ENCODE results near the gene DFFA.
"Not testable (repeated sequence)": the region's sequence is repeated elsewhere in the genome, so short reads cannot be mapped to it uniquely, and the experiment has no call there.

The DFFA gene

DNA sequence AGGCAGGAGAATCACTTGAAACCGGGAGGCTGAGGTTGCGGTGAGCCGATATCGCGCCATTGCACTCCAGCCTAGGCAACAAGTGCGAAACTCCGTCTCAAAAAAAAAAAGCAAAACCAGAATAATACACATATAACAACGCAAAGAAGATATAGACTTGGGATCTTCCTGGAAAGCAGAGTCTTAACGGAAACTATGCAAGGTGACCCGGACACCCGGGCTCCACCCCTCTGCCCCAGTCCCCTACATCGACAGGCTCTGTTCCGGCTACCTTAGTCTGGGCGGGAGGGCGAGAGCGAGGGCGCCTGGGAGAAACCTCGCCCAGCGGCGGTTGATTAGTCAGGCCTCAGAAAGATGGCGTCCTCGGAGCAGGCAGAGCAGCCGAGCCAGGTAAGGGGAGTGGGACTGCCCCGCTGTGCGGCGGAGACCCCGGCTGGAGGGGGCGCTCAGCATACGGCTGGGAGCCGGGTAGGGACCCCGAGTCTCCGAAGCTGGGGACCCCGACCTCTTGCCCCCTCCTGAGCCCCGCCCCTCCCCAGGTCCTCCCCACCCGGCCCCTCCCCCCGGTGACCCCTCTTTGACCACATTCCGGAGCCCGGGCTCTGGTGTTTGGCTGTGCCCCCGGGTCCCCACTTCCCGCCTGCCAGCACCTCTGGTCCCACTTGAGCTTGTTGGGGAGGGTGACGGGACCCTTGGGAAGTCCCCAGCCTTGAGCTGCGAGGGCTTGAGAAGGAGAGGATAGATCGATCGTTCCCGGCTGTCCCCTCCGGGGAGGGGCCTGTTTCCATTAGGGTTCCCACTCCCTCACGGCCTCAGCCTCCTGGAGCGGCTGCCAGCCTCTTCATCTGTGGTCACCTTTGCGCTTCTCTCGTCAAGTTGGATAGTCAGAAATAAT lies 2.5 kb upstream of the DFFA start, which contains the start of gene PEX14:
TSS of gene PEX14 (plus strand) at position 338 of the 895 bp plus-strand sequence. CDS start at position 355, 17 bp downstream.
- no peaks in the 10 kb centered on the region for H3K27me3 ChIP-seq (ENCODE audit: insufficient read depth, low read length)
- H3K36me3 ChIP-seq (ENCODE audit: insufficient read depth, low read depth, low read length) = no peaks in the 10 kb centered on the region
- no peaks in the 10 kb centered on the region for H3K9me3 ChIP-seq (ENCODE audit: insufficient read depth, low read depth, low read length)
- H3K4me1 ChIP-seq (ENCODE audit: insufficient read depth, low read length) = peaks cover 7% of the 10 kb centered on the region; the same call in 1 of the 2 replicates
- H3K27ac ChIP-seq (ENCODE audit: low read length) = peak within 1 kb of the TSS; percentile 29
- H3K4me3 ChIP-seq (ENCODE audit: low read length) = peak within 1 kb of the TSS; percentile 89
- peak within 1 kb of the TSS; percentile 77 for H3K9ac ChIP-seq (ENCODE audit: low read depth, low read length)

DNA sequence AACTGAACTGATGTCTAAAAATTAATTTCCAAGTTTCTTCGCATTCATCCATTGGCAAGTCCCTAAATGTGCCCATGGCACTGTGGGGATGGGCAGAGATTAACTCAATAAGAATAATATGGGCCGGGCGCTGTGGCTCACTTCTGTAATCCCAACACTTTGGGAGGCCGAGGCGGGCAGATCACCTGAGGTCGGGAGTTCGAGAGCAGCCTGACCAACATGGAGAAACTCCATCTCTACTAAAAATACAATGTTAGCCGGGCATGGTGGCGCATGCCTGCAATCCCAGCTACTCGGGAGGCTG lies 1.9 kb upstream of the DFFA start:
- H3K36me3 ChIP-seq (ENCODE audit: insufficient read depth, low read depth, low read length); H3K27ac ChIP-seq (ENCODE audit: low read length); H3K9ac ChIP-seq (ENCODE audit: low read depth, low read length); H3K9me3 ChIP-seq (ENCODE audit: insufficient read depth, low read depth, low read length); H3K27me3 ChIP-seq (ENCODE audit: insufficient read depth, low read length); H3K4me1 ChIP-seq (ENCODE audit: insufficient read depth, low read length): not testable (repeated sequence)
- peak overlapping the region; percentile 89; the same call in 1 of the 2 replicates for H3K4me3 ChIP-seq (ENCODE audit: low read length)

DNA sequence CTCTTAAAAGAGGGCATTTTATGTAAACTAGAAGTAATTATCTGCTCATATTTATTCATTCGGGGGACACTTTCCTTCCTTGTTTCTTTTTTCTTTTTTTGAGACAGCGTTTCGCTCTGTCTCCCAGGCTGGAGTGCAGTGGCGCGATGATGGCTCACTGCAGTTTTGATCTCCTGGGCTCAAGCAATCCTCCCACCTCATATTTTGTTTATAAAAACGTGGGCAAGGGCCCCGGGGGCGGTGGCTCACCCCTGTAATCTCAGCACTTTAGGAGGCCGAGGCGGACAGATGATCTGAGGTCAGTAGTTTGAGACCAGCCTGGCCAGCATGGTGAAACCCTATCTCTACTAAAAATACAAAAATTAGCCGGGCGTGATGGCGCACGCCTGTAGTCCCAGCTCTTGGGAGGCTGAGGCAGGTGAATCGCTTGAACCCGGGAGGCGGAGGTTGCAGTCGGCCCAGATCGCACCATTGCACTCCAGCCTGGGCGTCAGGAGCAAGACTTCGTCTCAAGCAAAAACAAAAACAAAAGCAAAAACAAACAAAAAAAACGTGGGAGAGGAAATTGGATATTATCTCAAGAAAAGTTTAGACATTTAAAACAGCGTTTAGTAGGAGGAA lies 926 bp upstream of the DFFA start:
- Histone ChIP-seq H3K4me3 (ENCODE audit: low read length) (peak overlapping the region; percentile 93; the same call in 1 of the 2 replicates), H3K27ac (ENCODE audit: low read length) (no peak overlapping the region), H3K27me3 (ENCODE audit: insufficient read depth, low read length) (no peaks in the 10 kb centered on the region), H3K9ac (ENCODE audit: low read depth, low read length) (no peak overlapping the region), H3K36me3 (ENCODE audit: insufficient read depth, low read depth, low read length) (peaks cover 12% of the 10 kb centered on the region), H3K4me1 (ENCODE audit: insufficient read depth, low read length) (peaks cover 7% of the 10 kb centered on the region; the same call in 1 of the 2 replicates), H3K9me3 (ENCODE audit: insufficient read depth, low read depth, low read length) (no peaks in the 10 kb centered on the region)

DNA sequence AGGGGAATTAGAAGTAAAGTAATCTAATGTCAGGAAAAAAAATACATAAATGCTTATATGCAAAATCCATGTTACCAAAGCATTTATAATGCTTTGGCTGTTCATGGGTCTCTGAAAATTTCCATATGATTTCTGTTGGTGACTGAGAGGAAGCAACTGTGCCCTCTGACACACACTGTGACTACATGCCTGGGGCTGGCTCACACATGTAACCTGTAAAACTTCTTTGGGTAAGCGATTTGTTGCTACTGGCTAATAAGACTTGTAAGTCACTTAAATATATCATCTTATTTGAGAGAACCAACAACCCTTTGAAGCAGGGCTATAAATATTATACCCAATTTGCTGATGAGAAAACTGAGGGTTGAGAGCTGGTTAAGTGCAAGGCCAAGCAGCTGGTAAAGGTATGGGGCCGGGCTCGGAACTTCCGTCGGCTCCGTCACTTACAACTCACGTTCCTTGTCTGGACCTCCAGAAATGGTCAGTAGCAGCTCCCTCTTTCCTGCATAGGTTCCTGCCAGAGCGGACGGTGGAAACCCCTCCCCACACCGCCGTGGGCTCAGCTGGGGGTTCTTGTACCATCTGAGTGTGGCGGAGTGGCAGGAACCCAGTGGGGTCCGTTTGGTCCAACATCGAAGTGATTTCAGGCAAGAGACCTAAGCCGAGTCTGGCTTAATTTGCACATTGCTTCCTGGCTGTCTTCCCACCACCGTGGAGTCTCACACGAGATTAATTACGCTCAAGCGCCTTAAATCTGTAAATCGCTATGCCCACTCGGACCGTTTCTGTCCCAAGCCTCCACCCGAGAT lies 714 bp downstream of the DFFA start:
- no peak overlapping the region for H3K27ac ChIP-seq (ENCODE audit: low read length)

DNA sequence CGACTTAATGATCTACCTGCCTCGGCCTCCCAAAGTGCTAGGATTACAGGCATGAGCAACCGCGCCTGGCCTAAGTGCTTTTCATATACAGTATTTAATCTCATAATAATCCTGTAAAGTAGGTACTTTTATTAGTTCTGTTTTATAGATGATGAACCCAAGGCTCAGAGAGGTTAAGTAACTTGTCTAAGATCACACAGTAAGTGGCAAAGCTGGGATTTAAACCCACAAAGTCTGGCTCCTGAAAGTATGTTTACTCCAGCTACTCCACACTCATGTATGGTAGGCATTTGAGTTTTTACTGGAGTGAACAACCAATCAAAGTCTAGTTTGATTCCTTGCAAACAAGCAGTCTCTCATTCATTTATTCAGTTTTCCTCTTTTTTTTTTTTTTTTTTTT lies 2.3 kb downstream of the DFFA start:
- H3K27ac ChIP-seq (ENCODE audit: low read length) = no peak overlapping the region
- no peaks in the 10 kb centered on the region for H3K27me3 ChIP-seq (ENCODE audit: insufficient read depth, low read length)
- H3K9me3 ChIP-seq (ENCODE audit: insufficient read depth, low read depth, low read length) = no peaks in the 10 kb centered on the region
- no peak overlapping the region for H3K4me3 ChIP-seq (ENCODE audit: low read length)
- H3K9ac ChIP-seq (ENCODE audit: low read depth, low read length) = no peak overlapping the region
- peaks cover 44% of the 10 kb centered on the region for H3K36me3 ChIP-seq (ENCODE audit: insufficient read depth, low read depth, low read length)
- peaks cover 3% of the 10 kb centered on the region; the same call in 1 of the 2 replicates for H3K4me1 ChIP-seq (ENCODE audit: insufficient read depth, low read length)

More for the DNA sequence above, 714 bp downstream of the DFFA start:
- Histone ChIP-seq H3K4me3 (ENCODE audit: low read length) (peak overlapping the region; percentile 93), H3K4me1 (ENCODE audit: insufficient read depth, low read length) (peaks cover 7% of the 10 kb centered on the region; the same call in 1 of the 2 replicates), H3K9ac (ENCODE audit: low read depth, low read length) (peak overlapping the region; percentile 88), H3K27me3 (ENCODE audit: insufficient read depth, low read length) (no peaks in the 10 kb centered on the region), H3K9me3 (ENCODE audit: insufficient read depth, low read depth, low read length) (no peaks in the 10 kb centered on the region), H3K36me3 (ENCODE audit: insufficient read depth, low read depth, low read length) (peaks cover 29% of the 10 kb centered on the region)

DNA sequence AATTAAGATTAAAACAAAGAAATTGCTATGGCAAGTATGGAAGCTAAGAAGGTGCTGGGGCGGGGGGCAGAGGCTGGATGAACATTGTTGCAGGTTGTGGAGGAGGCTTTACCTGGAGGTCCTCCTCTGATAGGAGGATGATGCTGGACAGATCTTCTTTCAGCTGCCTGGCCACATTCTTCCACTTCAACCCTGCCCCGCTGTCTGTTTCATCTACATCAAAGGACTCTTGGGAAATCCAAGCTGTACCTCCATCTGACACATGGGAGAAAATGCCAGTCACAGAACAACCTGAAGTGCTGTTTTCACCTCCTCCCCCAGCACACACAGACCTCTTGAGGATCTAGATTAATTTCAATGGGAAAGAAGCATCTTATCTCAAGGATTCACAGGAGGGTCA lies 5.3 kb downstream of the DFFA start:
- no peak overlapping the region for H3K9ac ChIP-seq (ENCODE audit: low read depth, low read length)
- peaks cover 72% of the 10 kb centered on the region for H3K36me3 ChIP-seq (ENCODE audit: insufficient read depth, low read depth, low read length)
- no peak overlapping the region for H3K27ac ChIP-seq (ENCODE audit: low read length)
- H3K4me1 ChIP-seq (ENCODE audit: insufficient read depth, low read length) = 0 out of 2 replicates have a peak, but pooled peaks cover 3% of the 10 kb centered on the region
- no peak overlapping the region for H3K4me3 ChIP-seq (ENCODE audit: low read length)
- H3K27me3 ChIP-seq (ENCODE audit: insufficient read depth, low read length) = no peaks in the 10 kb centered on the region
- H3K9me3 ChIP-seq (ENCODE audit: insufficient read depth, low read depth, low read length) = no peaks in the 10 kb centered on the region

DNA sequence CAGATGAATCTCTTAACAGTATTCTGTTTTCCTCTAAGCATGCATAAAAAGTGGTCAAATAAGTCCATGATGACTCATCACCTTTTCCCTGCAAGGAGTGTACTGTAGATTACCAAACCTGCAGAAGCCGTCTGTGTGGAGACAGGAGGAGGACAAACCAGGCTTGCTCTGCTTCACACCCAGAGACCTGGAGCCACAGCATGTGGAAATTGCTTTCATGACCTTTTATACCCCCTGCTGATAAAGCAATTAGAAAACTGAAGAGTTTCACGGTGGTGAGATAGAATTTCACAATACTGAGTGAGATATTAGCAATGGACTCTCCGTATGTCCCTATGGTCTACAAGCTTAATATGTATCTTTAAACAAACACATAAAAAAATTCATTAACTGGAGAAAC lies 13.1 kb downstream of the DFFA start:
- H3K27me3 ChIP-seq (ENCODE audit: insufficient read depth, low read length) = no peaks in the 10 kb centered on the region
- H3K4me3 ChIP-seq (ENCODE audit: low read length) = no peak overlapping the region
- H3K9me3 ChIP-seq (ENCODE audit: insufficient read depth, low read depth, low read length) = no peaks in the 10 kb centered on the region
- H3K36me3 ChIP-seq (ENCODE audit: insufficient read depth, low read depth, low read length) = peaks cover 50% of the 10 kb centered on the region
- no peak overlapping the region for H3K9ac ChIP-seq (ENCODE audit: low read depth, low read length)
- H3K4me1 ChIP-seq (ENCODE audit: insufficient read depth, low read length) = no peaks in the 10 kb centered on the region
- H3K27ac ChIP-seq (ENCODE audit: low read length) = no peak overlapping the region

DNA sequence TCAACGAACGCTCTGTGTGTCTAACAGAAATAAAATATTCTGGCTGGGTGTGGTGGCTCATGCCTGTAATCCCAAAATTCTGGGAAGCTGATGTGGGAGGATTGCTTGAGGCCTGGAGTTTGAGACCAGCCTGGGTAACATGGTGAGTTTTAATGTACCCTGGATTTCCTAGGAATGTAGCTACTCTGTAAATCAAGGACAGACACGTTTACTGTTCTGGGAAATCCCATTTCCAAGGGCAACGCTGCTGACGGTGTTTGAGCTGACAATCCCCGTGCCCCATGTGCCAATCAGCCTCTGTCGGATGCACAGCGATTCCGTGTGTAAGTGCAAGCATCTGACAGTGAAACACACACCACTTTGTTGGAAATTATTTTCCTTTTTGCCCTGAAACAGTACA lies 14.5 kb downstream of the DFFA start:
- no peak overlapping the region for H3K27ac ChIP-seq (ENCODE audit: low read length)
- no peak overlapping the region for H3K4me3 ChIP-seq (ENCODE audit: low read length)
- no peaks in the 10 kb centered on the region for H3K4me1 ChIP-seq (ENCODE audit: insufficient read depth, low read length)
- peaks cover 38% of the 10 kb centered on the region for H3K36me3 ChIP-seq (ENCODE audit: insufficient read depth, low read depth, low read length)
- no peaks in the 10 kb centered on the region for H3K27me3 ChIP-seq (ENCODE audit: insufficient read depth, low read length)
- no peaks in the 10 kb centered on the region for H3K9me3 ChIP-seq (ENCODE audit: insufficient read depth, low read depth, low read length)
- no peak overlapping the region for H3K9ac ChIP-seq (ENCODE audit: low read depth, low read length)

DNA sequence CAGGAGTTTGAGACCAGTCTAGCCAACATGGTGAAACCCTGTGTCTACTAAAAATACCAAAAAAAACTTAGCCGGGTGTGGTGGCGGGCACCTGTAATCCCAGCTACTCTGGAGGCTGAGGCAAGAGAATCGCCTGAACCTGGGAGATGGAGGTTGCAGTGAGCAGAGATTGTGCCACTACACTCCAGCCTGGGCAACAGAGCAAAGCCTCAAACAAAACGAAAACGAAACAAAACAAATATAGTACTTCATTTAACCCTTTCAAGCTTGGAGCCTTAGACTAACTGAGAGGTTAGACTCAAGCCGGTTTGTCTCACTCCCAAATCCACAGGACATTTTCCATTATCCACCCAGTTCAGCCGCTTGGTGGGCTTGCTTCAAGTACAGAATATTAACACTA lies 14.9 kb downstream of the DFFA start:
- H3K4me1 ChIP-seq (ENCODE audit: insufficient read depth, low read length); H3K27me3 ChIP-seq (ENCODE audit: insufficient read depth, low read length); H3K9me3 ChIP-seq (ENCODE audit: insufficient read depth, low read depth, low read length); H3K9ac ChIP-seq (ENCODE audit: low read depth, low read length); H3K4me3 ChIP-seq (ENCODE audit: low read length); H3K27ac ChIP-seq (ENCODE audit: low read length): not testable (repeated sequence)
- H3K36me3 ChIP-seq (ENCODE audit: insufficient read depth, low read depth, low read length) = peaks cover 34% of the 10 kb centered on the region

DNA sequence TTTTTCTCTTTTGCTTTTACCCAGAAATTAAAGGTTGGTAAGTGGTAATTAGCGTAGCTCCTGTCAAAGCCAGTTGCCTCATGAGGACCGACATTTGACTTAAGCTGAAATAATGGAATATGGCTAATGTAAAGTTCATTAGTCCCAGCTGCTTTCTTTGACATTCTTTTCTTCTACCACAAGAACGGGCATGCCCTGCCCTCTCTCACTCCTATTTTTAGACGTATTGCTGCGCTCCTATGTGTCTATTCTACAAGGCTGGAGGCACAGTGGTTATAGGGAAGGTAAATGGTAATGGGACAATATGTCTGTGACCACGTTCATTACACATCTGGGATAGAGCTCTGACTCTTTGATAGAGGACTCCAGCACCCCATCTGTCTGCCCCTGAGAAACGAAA lies 15.7 kb downstream of the DFFA start:
- Histone ChIP-seq H3K27ac (ENCODE audit: low read length) (no peak overlapping the region), H3K4me3 (ENCODE audit: low read length) (no peak overlapping the region), H3K9ac (ENCODE audit: low read depth, low read length) (no peak overlapping the region)

DNA sequence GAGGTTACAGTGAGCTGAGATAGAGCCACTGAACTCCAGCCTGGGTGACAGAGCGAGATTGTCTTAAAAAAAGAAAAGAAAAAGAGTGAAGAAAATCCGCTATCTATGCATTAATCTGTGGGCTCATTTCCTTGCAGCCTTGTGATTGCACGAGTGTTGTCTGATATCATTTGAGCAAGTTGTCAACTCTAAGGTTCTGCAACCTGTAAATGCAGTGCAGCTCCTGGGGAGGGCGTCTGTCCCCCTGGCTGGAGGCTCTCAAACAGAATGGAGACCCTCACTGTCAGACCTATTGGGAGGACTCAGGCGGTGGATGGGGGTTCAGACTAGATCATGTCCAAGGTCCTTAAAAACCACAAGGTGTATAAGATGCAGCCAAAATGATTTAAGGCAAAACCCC lies 16.3 kb downstream of the DFFA start:
- Histone ChIP-seq H3K4me1 (ENCODE audit: insufficient read depth, low read length) (peaks cover 7% of the 10 kb centered on the region; the same call in 1 of the 2 replicates), H3K36me3 (ENCODE audit: insufficient read depth, low read depth, low read length) (peaks cover 24% of the 10 kb centered on the region), H3K9ac (ENCODE audit: low read depth, low read length) (no peak overlapping the region), H3K27me3 (ENCODE audit: insufficient read depth, low read length) (no peaks in the 10 kb centered on the region), H3K27ac (ENCODE audit: low read length) (no peak overlapping the region), H3K9me3 (ENCODE audit: insufficient read depth, low read depth, low read length) (no peaks in the 10 kb centered on the region), H3K4me3 (ENCODE audit: low read length) (no peak overlapping the region)

More for the DNA sequence above, 15.7 kb downstream of the DFFA start:
- Histone ChIP-seq H3K4me1 (ENCODE audit: insufficient read depth, low read length) (peaks cover 1% of the 10 kb centered on the region; the same call in 1 of the 2 replicates), H3K36me3 (ENCODE audit: insufficient read depth, low read depth, low read length) (peaks cover 30% of the 10 kb centered on the region), H3K27me3 (ENCODE audit: insufficient read depth, low read length) (no peaks in the 10 kb centered on the region), H3K9me3 (ENCODE audit: insufficient read depth, low read depth, low read length) (no peaks in the 10 kb centered on the region)
